ENCODE data around the gene HPGD. TPM values are rescaled to one million over a fixed set of nuclear protein-coding genes. Genes with fewer than 3 reads are reported as not detected.

Gene HPGD
- total RNA-seq, 4 donors from 2014 or later = 1.9 to 4.1 (median 2.7) TPM

DNA sequence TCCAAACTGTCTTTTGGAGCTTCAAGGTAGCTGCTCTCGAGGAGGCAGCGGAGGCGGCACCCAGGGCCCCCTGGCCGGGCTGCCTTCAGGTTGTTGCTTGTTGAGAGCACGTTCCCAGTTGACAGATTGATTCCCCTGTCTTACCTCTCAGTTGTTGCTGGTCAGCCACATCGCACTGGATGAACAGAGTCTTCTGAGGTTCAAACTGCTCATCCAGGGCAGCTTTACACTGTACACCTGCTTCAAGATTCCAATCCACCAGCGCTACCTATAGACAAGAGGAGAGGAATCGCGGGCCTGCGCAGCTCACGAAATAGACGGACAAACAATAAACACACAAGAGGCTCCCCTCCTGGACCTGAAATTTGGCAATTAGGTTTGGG lies 497 bp downstream of the HPGD start:
- Histone ChIP-seq H3K36me3 (no peaks in the 10 kb centered on the region), H3K27ac (peak overlapping the region in 1 of 3 donors; percentile 16), H3K4me3 (replicated peaks in 1 of 3) (peak overlapping the region in 2 of 3 donors; percentile 21 to 40), H3K9me3 (no peaks in the 10 kb centered on the region), H3K27me3 (no peaks in the 10 kb centered on the region), H3K4me1 (peaks cover 0 to 5% of the 10 kb centered on the region in 2 donors)
- 4 to 6% methylated on average over 9 to 12 of the region's 12 CpGs for WGBS, 2 donors
- intact Hi-C loops (cut with DNase I) = no loop called here
- peak; percentile 6 to 8 for DNase-seq
- no peak for TF ChIP-seq POLR2A (IDR thresholded peaks at IDR 0.05)
- TF ChIP-seq, protein P1, sequence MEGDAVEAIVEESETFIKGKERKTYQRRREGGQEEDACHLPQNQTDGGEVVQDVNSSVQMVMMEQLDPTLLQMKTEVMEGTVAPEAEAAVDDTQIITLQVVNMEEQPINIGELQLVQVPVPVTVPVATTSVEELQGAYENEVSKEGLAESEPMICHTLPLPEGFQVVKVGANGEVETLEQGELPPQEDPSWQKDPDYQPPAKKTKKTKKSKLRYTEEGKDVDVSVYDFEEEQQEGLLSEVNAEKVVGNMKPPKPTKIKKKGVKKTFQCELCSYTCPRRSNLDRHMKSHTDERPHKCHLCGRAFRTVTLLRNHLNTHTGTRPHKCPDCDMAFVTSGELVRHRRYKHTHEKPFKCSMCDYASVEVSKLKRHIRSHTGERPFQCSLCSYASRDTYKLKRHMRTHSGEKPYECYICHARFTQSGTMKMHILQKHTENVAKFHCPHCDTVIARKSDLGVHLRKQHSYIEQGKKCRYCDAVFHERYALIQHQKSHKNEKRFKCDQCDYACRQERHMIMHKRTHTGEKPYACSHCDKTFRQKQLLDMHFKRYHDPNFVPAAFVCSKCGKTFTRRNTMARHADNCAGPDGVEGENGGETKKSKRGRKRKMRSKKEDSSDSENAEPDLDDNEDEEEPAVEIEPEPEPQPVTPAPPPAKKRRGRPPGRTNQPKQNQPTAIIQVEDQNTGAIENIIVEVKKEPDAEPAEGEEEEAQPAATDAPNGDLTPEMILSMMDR (IDR thresholded peaks at IDR 0.05) = no peak

DNA sequence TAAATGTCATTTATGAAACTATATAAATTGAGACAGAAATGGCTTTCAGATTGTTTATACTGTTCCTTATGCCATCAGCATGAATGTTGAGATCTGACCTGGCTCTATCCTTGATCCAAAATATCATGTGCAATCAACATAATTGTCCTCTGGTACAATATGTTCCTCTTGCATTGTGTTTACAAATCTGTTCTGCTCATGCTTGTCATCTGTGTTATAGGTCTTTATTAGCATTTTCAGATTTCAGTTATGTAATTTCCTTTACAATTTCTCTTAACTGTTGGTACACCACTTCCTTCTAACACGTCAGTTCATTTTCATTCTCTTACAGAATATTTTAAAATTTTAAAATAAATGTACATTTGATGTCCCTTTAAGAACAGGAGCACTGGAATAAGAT lies 1.6 kb downstream of the HPGD start:
- Histone ChIP-seq H3K27me3 (no peaks in the 10 kb centered on the region), H3K27ac (no peak overlapping the region), H3K4me1 (peaks cover 0 to 5% of the 10 kb centered on the region in 2 donors), H3K36me3 (no peaks in the 10 kb centered on the region), H3K4me3 (replicated peaks in 1 of 3) (no peak overlapping the region), H3K9me3 (no peaks in the 10 kb centered on the region)
- 77 to 82% methylated on average over 1 of the region's 1 CpG for WGBS, 2 donors
- TF ChIP-seq POLR2A (IDR thresholded peaks at IDR 0.05) = no peak
- TF ChIP-seq, protein P1 (IDR thresholded peaks at IDR 0.05) = no peak
- DNase-seq = no peak
- intact Hi-C loops (cut with DNase I) = no loop called here

DNA sequence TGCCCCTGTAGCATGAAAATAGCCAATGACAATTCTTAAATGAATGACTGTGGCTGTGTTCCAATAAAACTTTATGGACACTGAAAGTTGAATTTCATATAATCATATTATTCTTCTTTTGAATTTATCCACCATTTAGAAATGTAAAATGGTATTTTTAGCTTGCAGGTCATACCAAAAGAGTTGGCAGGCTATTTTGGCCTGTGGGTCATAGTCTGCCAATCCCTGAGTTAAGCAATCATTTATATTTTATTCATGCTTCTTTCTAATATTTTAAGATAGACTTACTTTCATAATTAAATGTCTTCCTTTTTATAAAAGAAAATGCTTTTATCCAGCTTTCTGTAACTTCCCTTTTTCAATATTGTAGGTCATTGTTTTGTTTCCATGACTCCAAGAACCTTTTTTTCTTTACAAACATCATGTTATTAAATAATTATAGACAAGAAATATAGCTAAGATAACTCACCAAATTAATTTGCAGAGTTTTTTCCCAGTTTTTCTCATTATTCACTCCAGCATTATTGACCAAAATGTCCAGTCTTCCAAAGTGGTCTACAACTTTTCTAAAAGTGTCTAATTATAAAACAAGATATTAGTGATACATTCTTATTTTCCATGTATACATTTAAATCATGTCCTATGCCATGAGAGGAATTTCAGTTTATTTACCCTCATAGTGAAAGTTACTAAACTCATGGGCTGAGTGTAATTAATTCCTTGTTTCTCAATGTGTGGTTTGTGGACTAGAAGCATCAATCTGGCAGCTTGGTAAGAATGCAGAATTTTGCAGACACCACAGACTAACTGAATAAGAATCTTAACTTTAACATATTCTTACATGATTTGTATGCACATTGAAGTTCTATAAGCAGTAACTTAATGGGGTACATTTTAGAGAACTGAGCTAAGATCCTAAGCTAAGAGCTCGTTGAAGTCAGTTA lies 4.5 kb downstream of the HPGD start:
- H3K9me3 ChIP-seq = no peaks in the 10 kb centered on the region
- peaks cover 0 to 5% of the 10 kb centered on the region in 2 donors for H3K4me1 ChIP-seq
- TF ChIP-seq POLR2A (IDR thresholded peaks at IDR 0.05) = no peak
- TF ChIP-seq, protein P1 (IDR thresholded peaks at IDR 0.05) = no peak
- intact Hi-C loops (cut with DNase I) = no loop called here
- no peak overlapping the region for H3K4me3 ChIP-seq (replicated peaks in 1 of 3)
- H3K27ac ChIP-seq = no peak overlapping the region
- 80 to 90% methylated on average over 1 of the region's 1 CpG for WGBS, 2 donors
- H3K36me3 ChIP-seq = no peaks in the 10 kb centered on the region
- H3K27me3 ChIP-seq = no peaks in the 10 kb centered on the region
- DNase-seq = no peak

DNA sequence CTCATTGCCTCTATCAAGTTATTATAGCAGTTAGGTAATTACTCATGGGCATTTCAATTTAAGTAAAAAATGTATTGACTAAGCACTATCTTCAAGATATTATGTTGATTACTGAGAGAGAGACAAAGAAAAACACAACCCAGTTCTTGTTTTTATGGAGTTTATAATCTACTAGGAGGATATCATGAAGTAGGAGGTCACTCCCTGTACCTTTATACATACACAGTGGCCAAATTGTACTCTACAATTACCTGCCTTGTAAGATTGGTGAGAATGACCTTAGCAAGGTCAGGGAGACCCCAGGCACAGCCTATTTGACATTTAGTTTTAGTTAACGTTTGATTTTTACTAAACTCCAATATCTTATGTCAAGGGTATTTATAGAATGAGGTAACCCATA lies 5.5 kb downstream of the HPGD start:
- H3K36me3 ChIP-seq = no peaks in the 10 kb centered on the region
- no peak overlapping the region for H3K27ac ChIP-seq
- H3K9me3 ChIP-seq = no peaks in the 10 kb centered on the region
- H3K4me1 ChIP-seq = peaks cover 0 to 5% of the 10 kb centered on the region in 2 donors
- 88 to 92% methylated on average over 1 of the region's 1 CpG for WGBS, 2 donors
- intact Hi-C loops (cut with DNase I) = no loop called here
- TF ChIP-seq, protein P1 (IDR thresholded peaks at IDR 0.05) = no peak
- no peak for TF ChIP-seq POLR2A (IDR thresholded peaks at IDR 0.05)
- H3K27me3 ChIP-seq = no peaks in the 10 kb centered on the region
- H3K4me3 ChIP-seq (replicated peaks in 1 of 3) = no peak overlapping the region
- DNase-seq = no peak

DNA sequence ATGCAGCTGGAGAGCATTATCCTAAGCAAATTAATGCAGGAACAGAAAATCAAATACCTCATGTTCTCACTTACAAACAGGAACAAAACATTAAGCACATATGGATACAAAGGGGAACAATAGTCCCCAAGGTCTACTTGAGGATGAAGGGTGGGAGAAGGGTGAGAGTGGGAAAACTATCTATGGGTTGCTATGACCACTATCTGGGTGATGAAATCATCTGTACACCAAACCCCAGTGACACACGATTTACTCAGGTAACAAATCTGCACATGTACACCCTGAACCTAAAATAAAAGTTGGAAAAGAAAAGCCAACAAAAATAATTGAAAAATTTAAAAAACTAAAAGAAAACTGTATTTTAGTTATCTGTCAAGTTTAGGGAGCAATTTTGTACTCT lies 5.9 kb downstream of the HPGD start:
- no peak overlapping the region for H3K27ac ChIP-seq
- no peaks in the 10 kb centered on the region for H3K27me3 ChIP-seq
- no peak for DNase-seq
- H3K36me3 ChIP-seq = no peaks in the 10 kb centered on the region
- H3K4me3 ChIP-seq (replicated peaks in 1 of 3) = no peak overlapping the region
- WGBS, 2 donors = 91 to 98% methylated on average over 1 of the region's 1 CpG
- intact Hi-C loops (cut with DNase I) = no loop called here
- no peak for TF ChIP-seq POLR2A (IDR thresholded peaks at IDR 0.05)
- TF ChIP-seq, protein P1 (IDR thresholded peaks at IDR 0.05) = no peak
- no peaks in the 10 kb centered on the region for H3K9me3 ChIP-seq
- H3K4me1 ChIP-seq = peaks cover 0 to under 1% of the 10 kb centered on the region in 2 donors
